GM19023 (cell line): Measurements from ENCODE around the gene ARHGEF38.

Experiments used
- ATAC-seq: cut with Tn5 transposase; IDR thresholded peaks from one replicate; pipeline ENCODE4 v1.9.1; 2021; ENCODE audit warnings: mild to moderate bottlenecking, moderate library complexity; ENCODE audit not compliant: unreplicated experiment

The ARHGEF38 gene, protein sequence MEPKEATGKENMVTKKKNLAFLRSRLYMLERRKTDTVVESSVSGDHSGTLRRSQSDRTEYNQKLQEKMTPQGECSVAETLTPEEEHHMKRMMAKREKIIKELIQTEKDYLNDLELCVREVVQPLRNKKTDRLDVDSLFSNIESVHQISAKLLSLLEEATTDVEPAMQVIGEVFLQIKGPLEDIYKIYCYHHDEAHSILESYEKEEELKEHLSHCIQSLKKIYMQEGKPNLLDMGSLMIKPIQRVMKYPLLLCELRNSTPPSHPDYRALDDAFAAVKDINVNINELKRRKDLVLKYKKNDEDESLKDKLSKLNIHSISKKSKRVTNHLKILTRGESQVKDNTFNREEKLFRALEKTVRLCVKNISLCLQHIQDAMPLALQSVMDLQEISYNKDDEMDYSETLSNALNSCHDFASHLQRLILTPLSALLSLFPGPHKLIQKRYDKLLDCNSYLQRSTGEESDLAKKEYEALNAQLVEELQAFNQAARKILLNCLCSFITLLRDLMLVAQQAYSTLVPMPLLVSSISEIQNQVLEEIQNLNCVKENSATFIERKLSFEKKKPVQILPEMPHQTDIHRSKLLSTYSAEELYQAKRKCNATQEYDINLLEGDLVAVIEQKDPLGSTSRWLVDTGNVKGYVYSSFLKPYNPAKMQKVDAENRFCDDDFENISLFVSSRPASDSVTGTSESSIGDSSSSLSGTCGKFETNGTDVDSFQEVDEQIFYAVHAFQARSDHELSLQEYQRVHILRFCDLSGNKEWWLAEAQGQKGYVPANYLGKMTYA

GRCh38 chr4:105551965-105552746, at the start of gene ARHGEF38:
Gene ARHGEF38, plus strand, starts transcription at chr4:105552620. Its CDS starts 146 bp downstream, at chr4:105552766.
- ATAC-seq, result no peak

- no peak for ATAC-seq
Measured at GRCh38 chr4:105503484-105503883, 48.9 kb upstream of the ARHGEF38 start.

- no peak for ATAC-seq
Measured at GRCh38 chr4:105504744-105505143, 47.7 kb upstream of the ARHGEF38 start.

GRCh38 chr4:105509291-105509690, 43.1 kb upstream of the ARHGEF38 start:
- peak; percentile 85 for ATAC-seq

GRCh38 chr4:105509714-105510113, 42.7 kb upstream of the ARHGEF38 start:
- ATAC-seq, result no peak

- no peak for ATAC-seq
Measured at GRCh38 chr4:105510245-105510644, 42.2 kb upstream of the ARHGEF38 start.

DNA sequence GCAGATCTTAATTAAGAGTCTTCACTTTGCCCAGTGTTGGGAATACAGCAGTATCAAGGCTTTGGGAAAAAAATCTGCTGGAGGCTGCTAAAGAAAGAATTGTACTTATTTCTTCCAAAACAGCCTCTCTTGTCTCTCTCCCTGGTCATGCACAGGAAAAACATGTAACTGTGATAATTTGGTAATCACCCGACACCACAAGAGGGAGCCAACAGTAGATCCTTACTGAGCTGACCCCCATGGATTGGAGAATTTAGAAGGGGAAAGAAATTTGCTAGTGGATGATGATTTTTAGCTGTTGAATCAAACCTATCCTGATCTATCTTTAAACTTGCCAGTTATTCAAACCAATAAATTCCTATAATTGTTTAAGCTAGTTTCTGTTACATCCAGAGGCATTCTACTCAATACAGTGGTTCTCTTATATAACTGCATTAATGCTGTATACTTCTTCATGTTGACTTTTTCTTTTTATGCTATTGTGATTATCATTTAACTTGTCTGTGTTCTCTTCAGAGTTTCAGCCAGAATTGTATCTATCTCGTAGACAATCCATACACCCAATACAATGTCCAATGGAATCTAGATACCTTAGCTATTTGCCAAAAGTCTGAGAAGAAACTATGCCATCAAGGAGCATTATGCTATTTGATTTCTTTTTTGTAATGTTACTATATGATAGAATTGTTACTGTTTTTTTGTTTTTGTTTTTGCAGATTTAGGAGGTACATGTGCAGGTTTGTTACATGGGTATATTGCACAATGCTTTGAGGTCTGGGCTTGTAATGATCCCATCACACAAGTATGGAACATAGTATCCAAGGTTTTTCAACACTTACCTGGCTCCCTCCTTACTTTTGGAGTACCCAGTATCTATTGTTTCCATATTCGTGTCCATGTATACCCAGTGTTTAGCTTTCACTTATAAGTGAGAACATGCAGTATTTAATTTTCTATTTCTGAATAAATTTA, 31.3 kb upstream of the ARHGEF38 start:
- peak; percentile 84 for ATAC-seq

DNA sequence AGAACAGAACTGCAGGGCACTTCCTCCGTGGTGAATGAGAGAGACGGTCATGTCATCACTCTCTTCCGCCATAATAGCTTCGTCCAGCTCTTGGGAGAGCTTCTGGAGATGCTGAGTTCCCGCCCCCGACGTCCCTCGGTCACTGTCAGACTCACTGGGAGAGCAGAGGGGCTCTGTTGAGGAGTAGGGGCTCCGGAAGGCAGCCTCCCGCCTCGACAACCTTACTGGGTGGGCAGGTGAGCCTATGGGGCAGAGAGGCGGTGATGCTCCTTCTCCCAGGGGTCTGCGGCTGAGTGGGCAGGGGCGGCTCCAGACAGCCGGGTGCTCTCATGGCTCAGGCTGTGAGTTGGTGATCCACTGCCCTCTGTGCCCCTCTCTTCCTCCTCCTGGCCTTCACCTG, 25.8 kb upstream of the ARHGEF38 start:
- ATAC-seq, result no peak

DNA sequence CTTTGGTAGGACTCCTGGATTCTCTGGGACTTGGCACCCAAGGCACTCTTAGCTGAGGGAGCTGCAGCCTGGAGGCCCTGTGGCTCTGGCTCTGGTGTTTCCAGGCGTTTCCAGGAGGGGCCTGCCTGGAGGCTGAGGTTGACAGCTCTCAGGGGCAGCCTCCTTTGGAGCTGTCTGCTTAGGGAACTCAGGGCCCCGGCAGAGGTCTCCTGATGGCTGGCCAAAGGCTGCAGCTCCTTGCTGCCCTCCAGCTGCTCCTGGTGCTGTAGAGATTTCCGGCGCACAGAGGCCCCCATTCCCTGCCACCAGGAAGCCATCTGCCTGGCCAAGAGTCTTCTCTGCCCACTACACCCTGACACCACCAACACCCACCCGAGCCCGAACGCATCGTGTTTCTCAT, 25.3 kb upstream of the ARHGEF38 start:
- no peak for ATAC-seq

DNA sequence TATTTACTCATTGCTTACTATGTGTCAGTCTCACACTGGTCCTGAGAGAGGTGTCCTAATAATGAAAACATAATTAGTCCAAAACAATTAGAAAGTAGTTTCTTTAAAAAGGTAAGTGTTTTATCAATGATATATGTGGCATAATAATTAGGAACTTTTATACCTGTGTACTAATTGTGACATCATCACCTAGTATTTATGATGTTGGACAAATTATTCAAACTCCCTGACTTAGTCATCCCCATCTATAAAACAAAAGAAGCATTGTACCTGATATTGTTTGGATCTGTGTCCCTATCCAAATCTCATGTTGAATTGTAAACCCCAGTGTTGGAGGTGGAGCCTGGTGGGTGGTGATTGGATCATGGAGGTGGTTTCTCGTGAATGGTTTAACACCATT, 15.8 kb upstream of the ARHGEF38 start:
- no peak for ATAC-seq

- ATAC-seq, result no peak
Measured at GRCh38 chr4:105541420-105541819, 11.0 kb upstream of the ARHGEF38 start.

- ATAC-seq, result no peak
Measured at GRCh38 chr4:105542039-105542438, 10.4 kb upstream of the ARHGEF38 start.

GRCh38 chr4:105543346-105543745, 9.1 kb upstream of the ARHGEF38 start:
- no peak for ATAC-seq

DNA sequence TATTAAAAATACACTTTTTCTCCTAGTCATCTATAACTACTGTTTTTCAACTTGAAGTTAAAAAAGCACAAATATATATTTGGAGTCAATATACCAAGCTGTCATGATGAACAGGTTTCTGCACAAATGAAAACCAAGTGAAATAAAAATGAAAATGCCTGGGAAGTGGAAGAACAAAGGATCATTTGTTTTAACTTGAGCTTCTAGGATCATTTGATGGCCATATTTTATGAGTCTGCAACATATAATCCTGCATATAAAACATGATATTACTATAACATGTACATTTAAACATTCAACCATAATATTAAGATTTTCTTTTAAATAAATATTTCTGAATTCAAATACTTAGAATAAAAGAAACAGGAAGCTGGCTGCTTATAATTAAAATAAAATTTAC, 8.5 kb upstream of the ARHGEF38 start:
- ATAC-seq, result no peak

DNA sequence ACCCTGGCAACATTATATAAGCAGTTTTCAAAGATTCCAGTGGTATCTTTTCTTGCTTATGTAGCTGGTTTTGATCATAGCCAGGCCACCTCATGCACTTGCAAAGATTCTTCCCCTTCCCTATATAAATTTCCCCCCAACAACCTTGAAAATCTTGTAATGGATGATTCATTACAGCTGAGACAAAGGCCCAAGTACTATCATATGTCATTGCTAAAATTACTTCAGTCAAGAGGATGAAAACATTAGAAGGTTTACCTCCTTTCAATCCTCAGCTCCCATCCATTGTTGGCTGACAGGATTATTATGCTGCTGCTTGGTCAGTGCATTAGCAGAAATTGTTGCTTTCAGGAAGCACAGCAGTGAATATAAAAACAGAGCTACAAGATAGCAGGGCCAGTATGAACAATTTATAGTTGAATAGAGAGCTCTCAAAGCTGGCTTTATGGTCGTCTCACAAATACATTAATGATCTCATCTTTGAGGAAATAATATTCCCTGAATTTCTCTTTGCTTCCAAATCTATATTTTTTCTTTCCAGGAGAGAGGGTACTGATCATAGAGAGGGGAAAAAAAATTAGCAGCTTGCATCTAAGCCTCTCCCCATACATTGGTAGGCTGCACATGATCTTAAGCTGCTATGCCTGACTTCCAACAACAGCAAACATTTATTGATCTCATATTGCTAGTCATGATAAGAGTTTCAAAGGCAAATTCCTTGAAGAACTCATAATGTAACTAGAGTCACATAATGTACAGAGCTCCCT, 7.7 kb upstream of the ARHGEF38 start:
- ATAC-seq, result no peak

DNA sequence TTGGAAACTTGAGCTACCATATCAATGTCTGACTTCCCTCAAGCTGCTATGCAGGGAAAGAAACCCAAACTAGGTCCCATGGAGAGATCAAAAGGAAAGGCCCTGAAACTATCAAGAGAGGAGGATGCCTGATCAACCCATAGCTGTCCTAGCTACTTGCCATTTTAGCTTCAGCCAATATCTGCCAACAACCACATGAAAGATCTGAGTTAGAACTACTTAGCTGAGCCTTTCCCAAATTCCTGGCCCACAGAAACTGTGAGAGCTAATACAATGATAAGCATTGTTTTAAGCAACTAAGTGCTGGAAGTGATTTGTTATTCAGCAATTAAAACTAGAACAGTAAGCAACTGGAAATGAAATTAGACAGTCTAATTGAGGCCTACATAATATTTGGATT, 6.3 kb upstream of the ARHGEF38 start:
- no peak for ATAC-seq

GRCh38 chr4:105547769-105548168, 4.7 kb upstream of the ARHGEF38 start:
- ATAC-seq, result no peak

DNA sequence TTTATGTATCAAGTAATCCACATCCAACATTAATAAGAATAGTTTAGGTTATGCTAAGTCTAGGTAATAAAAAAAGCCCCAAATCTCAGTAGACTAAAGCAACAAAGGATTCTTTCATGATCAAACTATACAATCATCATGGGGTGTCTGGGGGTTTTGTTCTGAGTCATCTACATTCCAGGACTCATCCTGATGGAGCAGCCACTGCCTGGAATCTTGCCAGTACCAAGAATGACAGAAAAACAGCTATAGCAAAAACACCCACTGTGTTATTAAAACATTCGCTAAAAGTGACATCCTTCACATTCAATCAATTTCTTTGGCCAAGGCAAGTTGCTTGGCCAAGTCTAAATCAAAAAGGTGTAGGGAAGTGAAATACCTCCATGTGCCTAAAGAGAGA, 3.9 kb upstream of the ARHGEF38 start:
- no peak for ATAC-seq

DNA sequence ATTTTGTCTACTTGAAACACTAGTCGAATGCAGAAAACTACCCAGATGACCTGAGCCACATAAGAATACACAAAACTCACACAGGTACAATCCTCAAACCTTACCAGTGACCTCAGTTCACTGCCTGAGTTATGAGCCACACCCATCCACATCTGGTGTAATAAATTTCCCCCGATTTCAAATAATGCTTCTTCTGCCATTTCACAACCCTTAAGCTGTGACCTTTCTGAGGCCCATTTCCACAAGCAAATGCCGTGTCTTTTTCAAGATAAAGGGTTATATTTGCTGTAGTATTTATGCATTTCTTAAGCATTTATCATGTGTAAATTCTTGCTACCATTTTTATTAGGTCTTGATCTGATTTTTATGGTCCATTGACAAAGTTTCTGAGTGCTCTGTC, 1.8 kb upstream of the ARHGEF38 start:
- no peak for ATAC-seq

DNA sequence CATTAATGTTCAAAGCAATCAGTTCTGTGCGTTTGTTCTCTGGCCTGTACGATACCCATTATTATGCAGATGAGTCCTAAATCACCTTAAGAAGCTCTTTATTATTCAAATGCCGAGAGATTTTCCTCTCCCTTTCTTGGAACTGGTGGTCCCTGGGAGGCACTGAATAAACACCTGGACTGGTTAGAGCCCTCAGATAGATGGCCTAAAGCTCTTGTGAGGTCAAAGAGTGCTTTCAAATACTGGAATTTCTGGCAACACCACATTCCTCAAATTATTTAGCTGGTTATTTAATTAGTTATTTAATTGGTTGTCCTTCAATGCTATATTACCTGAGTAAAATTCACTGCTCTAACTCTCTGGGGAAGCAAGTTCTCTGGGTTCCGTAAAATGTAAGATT, 3.0 kb downstream of the ARHGEF38 start:
- ATAC-seq, result no peak
